Epithelial cell of esophagus (primary cell): ENCODE data around the gene SYNPO2.
A peak's percentile ranks its signal among the peaks of the same experiment; 100 is the strongest.

ENCODE experiments used
- DNase-seq: peaks from one replicate; pipeline ENCODE4 v3.0.0; 2010; ENCODE audit warnings: low read depth
- H3K4me3 ChIP-seq: 2 replicates; pipeline ENCODE4 v1.5.1; 2011; ENCODE audit warnings: mild to moderate bottlenecking, low read length, control low read depth
- TF ChIP-seq, protein P1 (sequence below): IDR thresholded peaks from 2 replicates; pipeline ENCODE4 v1.5.1; 2011; ENCODE audit warnings: low read depth, mild to moderate bottlenecking, low read length, control low read depth, inconsistent platforms; ENCODE audit not compliant: insufficient read depth; ENCODE audit errors: missing control alignments

The SYNPO2 gene

DNA sequence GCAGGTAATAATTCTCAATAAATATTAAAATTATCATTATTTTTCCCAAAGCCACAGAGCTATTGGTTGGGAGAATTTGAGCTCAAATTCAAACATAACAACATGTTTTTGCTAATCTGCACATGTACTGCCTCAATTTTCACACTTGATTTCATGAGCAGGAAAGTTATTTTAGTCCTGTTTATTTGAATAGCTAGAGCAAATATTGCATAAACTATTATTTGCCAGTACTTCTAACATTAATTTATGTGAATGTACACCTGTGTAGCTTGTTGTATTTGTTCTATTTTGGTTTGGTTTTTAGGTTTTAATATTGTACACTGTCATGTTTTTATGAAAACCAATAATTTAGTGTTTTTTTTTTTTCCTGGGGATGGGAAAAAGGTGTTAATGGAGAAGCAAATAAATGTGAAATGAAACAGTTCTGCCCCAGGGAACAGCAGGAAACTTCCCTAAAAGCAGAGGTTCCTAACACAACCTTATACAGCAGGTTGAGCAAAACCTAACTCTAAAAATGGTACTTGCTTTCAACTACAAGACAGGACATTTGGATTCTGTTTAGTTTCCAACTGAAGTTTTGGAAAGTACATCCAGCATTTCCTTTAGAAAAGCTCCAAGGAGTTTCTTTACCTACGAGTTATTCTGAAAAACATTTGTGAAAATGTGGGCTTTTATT is 99.4 kb downstream of the SYNPO2 start:
- H3K4me3 ChIP-seq: no peak overlapping the region
- no peak for DNase-seq
- TF ChIP-seq, protein P1, sequence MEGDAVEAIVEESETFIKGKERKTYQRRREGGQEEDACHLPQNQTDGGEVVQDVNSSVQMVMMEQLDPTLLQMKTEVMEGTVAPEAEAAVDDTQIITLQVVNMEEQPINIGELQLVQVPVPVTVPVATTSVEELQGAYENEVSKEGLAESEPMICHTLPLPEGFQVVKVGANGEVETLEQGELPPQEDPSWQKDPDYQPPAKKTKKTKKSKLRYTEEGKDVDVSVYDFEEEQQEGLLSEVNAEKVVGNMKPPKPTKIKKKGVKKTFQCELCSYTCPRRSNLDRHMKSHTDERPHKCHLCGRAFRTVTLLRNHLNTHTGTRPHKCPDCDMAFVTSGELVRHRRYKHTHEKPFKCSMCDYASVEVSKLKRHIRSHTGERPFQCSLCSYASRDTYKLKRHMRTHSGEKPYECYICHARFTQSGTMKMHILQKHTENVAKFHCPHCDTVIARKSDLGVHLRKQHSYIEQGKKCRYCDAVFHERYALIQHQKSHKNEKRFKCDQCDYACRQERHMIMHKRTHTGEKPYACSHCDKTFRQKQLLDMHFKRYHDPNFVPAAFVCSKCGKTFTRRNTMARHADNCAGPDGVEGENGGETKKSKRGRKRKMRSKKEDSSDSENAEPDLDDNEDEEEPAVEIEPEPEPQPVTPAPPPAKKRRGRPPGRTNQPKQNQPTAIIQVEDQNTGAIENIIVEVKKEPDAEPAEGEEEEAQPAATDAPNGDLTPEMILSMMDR: no peak

DNA sequence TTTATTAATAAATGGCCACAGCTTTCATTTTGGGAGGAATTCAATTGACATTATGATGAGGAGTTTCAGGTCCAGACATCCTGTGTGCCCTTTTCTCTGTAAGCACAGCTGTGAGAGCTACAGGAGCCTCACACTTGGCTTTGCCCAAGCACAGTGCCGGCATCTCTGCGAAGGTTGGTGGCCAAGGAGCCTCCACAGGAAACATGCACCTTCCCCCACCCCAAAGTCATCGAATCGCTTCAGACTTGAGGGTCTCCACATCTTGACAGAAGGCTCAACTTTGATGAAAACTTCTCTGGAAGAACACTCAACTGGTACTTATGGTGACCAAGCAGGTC is 100.0 kb downstream of the SYNPO2 start:
- H3K4me3 ChIP-seq: no peak overlapping the region
- DNase-seq: no peak
- TF ChIP-seq, protein P1: no peak

DNA sequence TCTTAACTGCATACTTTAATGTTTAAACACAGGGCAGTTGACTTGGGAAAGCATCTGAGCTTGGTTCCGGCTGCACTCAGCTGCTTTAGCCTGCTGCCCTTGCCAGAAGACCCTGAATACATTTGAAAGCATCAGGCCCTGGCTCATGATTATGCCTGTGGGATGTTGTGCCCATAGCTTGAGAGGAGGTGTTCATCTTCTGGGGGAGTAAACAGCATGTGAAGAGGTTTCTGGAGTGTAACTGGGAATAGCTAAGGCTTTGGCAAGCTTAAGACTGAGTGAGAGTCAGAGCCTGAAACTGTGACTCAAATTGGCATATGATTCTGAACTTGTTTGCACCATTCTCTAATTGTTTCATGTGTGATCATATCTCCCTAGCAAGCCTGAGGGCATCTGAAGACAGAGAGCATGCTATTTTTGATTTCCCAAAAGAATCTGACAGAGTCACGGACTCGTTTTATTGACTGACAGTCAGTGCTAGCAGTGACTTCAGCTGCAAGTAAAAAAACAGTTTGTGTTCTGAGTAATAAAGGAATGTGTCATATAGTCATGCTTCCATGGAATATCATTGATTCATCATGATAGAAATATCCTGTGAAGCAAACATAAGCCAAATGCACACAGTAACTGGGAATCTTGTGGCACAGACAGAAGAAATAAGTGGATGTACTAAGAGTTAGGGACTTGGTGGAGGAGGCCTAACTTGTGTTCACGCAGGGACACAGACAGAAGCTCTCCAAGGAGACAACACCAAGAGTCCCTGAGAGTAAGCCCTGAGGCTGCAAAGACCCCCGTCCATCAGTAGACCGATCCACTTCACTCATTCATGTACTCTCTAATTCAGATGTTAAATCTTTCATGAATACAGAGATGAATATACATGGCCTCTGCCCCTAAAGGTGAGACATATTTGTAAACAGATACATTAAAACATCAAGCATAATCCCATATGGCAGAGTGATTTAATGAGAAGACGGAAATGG is 100.7 kb downstream of the SYNPO2 start:
- peak; percentile 100 for DNase-seq
- TF ChIP-seq, protein P1: no peak
- H3K4me3 ChIP-seq: no peak overlapping the region

DNA sequence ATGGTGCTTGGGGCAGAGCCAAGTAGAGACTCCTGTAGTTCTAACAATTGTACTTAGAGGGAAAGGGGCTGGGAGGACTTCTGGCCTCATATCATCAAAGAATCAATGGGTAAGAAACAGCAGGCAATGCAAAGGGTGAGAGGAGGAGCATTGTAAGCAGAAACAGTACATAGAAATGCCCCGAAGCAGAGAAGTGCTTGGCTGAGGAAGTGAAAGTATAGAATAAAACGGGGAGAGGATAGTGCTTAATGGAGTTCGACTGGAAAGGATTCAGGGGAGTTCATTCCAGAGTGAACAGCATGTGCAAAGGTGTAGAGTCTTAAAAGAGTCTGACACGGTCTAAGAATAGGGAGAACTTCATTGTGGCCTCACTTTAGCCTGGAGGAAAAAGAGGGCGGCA is 103.0 kb downstream of the SYNPO2 start:
- H3K4me3 ChIP-seq: no peak overlapping the region
- TF ChIP-seq, protein P1: no peak
- no peak for DNase-seq

DNA sequence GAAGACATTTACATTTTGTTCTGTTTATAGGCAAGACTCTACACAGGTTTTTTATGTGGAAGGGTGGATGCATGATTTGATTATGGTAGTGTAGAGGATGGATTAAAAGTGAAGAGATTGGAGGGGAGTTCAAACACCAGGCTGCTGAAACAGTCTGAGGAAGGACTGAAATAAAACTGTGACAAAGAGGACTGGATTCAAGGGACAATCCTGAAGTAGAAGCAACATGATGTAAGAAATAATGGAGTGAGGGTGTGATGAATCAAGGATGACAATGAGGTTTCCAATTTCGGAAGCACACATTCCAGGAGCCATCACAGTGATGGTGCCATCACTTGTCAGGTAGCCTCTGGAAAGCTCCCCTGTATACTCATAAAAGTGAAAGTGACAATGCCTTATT is 103.5 kb downstream of the SYNPO2 start:
- H3K4me3 ChIP-seq: no peak overlapping the region
- DNase-seq: no peak
- TF ChIP-seq, protein P1: no peak

DNA sequence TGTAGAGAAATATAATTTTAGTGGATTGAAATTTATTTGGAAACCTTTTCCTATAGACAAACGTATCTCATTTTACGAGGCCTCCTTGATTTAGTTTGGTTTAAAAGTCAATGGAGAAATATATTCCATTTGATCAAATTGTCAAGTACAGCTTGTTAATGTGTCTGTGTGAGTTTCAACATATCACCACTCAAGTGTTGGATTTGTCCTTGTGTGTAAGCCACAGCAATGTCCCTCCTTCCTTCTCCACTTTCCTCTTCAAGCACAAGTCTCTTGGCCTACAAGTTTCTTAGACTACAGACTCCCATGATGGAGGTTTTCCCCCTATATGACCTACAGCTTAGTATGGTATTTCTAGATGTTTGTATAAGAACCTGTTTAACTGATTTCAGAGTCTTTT is 104.7 kb downstream of the SYNPO2 start:
- no peak overlapping the region for H3K4me3 ChIP-seq
- no peak for DNase-seq
- TF ChIP-seq, protein P1: no peak
